Muscle layer of duodenum (tissue), 2 donors: ENCODE results near the gene KATNIP.

ENCODE experiments used
- H3K27ac ChIP-seq: one replicate; pipeline ENCODE4 v1.7.0; 2013; ENCODE audit warnings: mild to moderate bottlenecking, low read length
- H3K27me3 ChIP-seq: one replicate; pipeline ENCODE4 v1.7.0; 2013; ENCODE audit warnings: low read depth, mild to moderate bottlenecking, control low read depth, low read length
- H3K36me3 ChIP-seq, 2 donors: one replicate each; pipeline ENCODE4 v1.7.0; 2013; ENCODE audit warnings: low read length in 2 of 2, control low read depth in 1 of 2, mild to moderate bottlenecking in 1 of 2; ENCODE audit not compliant: insufficient read depth in 2 of 2, control insufficient read depth in 1 of 2
- H3K4me1 ChIP-seq, 2 donors: one replicate each; pipeline ENCODE4 v1.7.0; 2013; ENCODE audit warnings: low read length in 2 of 2, mild to moderate bottlenecking in 2 of 2, control low read depth in 1 of 2, moderate library complexity in 1 of 2; ENCODE audit not compliant: insufficient read depth in 2 of 2, control insufficient read depth in 1 of 2
- H3K4me3 ChIP-seq, 2 donors: one replicate each; pipeline ENCODE4 v1.7.0; 2013; ENCODE audit warnings: low read length in 2 of 2, low read depth in 1 of 2, mild to moderate bottlenecking in 1 of 2
- H3K9me3 ChIP-seq, 2 donors: one replicate each; pipeline ENCODE4 v1.7.0; 2013; ENCODE audit warnings: low read length in 2 of 2, control low read depth in 1 of 2, mild to moderate bottlenecking in 1 of 2; ENCODE audit not compliant: control insufficient read depth in 1 of 2
- donor health status: healthy.

KATNIP gene

DNA sequence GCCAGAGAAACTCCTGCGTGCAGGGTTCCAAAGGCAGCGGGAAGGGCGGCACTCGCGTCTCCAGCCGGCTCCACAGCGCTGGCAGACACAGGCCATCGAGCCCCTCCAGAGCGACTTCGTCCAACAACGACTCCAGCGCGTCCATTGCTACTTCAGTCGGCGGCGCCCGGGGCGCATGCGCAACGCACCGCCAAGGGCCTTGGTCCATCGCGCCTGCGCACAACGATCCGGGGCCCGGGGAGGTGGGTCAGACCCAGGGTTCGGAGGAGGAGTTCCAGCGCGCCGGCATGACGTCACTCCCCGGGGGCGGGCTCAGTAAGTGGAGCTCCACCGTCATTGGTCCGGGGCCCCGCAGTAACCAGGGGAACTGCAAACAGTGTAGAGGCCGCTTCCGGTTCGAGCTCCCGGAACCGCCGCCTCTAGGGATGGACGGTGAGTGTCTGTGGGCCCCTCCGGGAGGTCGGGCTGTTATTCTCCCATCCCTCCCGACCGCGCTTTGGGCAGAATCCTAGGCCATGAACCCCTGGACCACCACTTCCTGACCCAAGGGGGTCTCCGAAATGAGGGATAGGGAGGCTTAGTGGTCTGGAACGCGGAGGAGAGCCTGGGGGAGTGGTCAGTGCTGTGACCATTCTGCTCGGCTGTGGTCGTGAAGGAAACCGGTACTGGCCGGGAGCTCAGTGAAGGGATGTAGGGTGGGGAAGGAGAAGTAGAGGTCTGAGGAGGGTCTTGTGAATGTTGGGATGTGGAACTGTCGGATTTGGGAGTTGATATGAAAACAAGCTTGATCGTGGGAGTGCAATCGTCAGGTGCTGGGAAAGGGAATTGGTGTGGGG, at the start of gene KATNIP, which contains the start of gene GTF3C1:
TSS of gene KATNIP (plus strand) at position 399 of the 836 bp plus-strand sequence. CDS start at position 426, 27 bp downstream.
TSS of gene GTF3C1 (minus strand) at position 168 of the 836 bp plus-strand sequence. CDS start at position 145, 23 bp downstream.
- peak within 1 kb of the TSS; percentile 98 for H3K27ac ChIP-seq
- peaks cover 5% of the 10 kb centered on the region in 2 donors for H3K36me3 ChIP-seq
- H3K4me1 ChIP-seq: peaks cover 4 to 29% of the 10 kb centered on the region in 2 donors
- peak within 1 kb of the TSS; percentile 86 to 100 for H3K4me3 ChIP-seq
- H3K9me3 ChIP-seq: no peaks in the 10 kb centered on the region
- no peaks in the 10 kb centered on the region for H3K27me3 ChIP-seq

DNA sequence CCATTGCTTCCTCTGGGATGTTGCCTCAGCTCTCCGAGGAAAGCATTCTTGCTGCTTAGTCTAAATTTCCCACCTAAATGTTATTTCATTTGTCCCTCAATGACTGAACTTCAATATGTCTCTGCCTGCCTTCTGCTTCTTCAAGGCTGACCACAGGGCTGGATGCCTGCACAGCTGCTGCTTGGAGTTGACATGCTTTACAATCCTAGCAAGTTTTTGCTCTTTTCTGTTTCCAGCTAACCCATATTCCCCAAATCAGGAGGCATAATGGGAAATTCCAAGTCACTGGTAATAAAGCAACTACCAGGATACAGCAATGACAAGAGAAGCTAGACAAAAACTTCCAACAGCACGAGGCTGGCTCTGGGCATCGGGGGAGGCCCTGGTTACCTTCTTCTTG, 49.1 kb upstream of the KATNIP start:
- Histone ChIP-seq H3K36me3 (peaks cover 78 to 98% of the 10 kb centered on the region in 2 donors), H3K4me3 (no peak overlapping the region), H3K27ac (no peak overlapping the region), H3K4me1 (no peaks in the 10 kb centered on the region), H3K9me3 (no peaks in the 10 kb centered on the region), H3K27me3 (no peaks in the 10 kb centered on the region)

DNA sequence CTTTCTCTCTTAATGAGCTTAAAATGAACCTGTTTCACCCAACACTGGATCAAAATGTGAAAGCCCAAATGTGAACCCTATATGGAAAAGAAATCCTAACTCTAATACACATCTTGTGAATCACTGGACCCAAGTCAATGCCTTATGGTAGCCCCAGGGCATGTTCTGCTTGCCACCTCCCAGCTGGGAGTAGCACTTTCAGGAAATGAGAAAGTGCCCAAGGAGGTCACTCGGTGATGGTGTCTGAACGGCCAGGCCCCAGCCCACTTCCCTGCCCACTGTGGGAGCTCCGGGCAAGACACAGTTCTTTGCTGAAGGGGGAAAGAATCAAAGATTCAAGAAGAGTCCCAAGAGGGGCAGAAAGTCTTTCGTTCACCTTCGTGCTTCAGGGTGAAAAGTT, 46.3 kb upstream of the KATNIP start:
- no peaks in the 10 kb centered on the region for H3K27me3 ChIP-seq
- H3K9me3 ChIP-seq: no peaks in the 10 kb centered on the region
- H3K4me3 ChIP-seq: no peak overlapping the region
- no peaks in the 10 kb centered on the region for H3K4me1 ChIP-seq
- no peak overlapping the region for H3K27ac ChIP-seq
- H3K36me3 ChIP-seq: peaks cover 85 to 98% of the 10 kb centered on the region in 2 donors

DNA sequence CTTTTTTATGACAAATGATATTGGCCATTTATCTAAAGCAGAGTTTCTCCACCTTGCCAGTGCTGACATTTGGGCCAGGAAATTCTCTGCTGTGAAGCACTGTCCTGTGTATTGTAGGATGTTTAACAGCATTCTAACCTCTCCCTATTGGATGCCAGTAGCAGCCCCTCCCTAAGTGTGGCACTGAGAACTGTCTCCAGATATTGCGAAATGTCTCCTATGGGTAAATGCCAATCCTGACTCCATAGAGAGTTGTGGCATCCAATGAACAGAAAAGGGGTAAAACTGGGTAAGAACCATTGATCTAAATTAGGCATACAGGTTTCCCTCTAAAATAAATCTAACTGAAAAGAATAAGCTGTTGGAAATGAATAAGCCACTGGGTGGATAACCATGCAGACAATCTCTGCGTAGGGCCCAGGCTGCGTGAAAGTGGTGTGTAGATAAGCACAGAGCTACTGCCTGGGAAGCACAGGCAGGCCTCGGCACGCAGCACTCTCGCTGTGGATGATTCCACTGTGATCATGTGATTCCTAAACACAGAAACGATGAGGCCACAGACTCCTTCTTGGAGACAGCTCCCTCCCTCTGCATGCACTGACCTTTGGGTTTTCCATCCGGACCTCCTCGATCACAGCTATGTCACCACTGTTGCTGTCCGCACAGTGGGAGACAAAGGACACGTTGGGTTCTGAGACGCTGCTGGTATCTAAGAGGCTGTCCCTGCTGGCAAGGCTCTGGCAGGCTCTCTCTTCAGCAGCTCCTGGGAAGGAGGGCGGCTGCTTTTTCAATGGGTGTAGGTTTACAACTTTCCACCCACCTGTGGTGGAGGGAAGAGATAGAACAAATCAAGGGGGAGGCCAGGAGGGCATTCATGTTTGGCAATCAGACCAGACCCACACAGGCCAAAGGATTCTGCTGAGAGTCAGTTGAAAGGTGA, 44.4 kb upstream of the KATNIP start:
- Histone ChIP-seq H3K27ac (no peak overlapping the region), H3K4me1 (no peaks in the 10 kb centered on the region), H3K4me3 (no peak overlapping the region), H3K36me3 (peaks cover 80 to 93% of the 10 kb centered on the region in 2 donors), H3K27me3 (no peaks in the 10 kb centered on the region), H3K9me3 (no peaks in the 10 kb centered on the region)

DNA sequence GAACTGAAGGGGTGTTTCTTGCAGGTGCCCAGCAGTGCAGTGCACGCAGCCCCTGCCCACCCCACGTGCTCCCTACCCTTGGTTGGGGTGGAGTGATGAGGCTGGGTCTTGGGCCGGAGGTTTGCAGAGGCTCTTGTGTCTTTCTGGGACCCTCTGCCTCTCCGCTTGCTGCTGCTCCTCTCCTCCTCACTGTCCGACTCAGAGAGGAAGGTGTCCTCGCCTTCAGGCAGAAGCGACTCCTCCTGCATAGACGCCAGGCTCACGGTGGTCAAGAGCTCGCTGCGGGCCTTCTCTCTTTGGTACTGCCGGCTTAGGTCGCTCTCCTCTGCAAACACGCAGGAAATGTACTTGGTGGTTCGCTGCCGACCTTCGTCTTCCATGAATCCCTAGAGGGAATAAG, 43.2 kb upstream of the KATNIP start:
- no peak overlapping the region for H3K27ac ChIP-seq
- H3K36me3 ChIP-seq: peaks cover 80 to 93% of the 10 kb centered on the region in 2 donors
- no peaks in the 10 kb centered on the region for H3K4me1 ChIP-seq
- no peaks in the 10 kb centered on the region for H3K27me3 ChIP-seq
- no peak overlapping the region for H3K4me3 ChIP-seq
- no peaks in the 10 kb centered on the region for H3K9me3 ChIP-seq

DNA sequence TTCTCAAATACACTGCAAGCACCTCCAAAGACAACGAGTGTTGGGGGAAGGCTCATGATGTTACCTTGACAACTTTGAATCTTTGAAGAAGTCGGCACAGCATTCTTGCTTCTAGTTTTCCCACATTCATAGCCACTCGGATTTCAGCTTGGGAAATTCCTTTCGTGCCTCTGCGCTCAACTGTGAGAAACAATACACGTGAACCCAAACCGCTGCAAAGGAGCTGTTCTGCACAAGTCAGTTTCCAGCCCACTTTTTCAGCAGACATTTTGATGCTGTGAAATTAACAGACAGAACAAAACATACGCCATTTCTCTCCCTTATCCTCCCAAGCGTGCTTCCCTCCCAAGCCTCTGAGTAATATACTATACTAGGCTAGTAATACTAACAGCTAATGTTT, 41.5 kb upstream of the KATNIP start:
- Histone ChIP-seq H3K4me1 (no peaks in the 10 kb centered on the region), H3K27me3 (no peaks in the 10 kb centered on the region), H3K27ac (no peak overlapping the region), H3K9me3 (no peaks in the 10 kb centered on the region), H3K36me3 (peaks cover 68 to 87% of the 10 kb centered on the region in 2 donors), H3K4me3 (no peak overlapping the region)

DNA sequence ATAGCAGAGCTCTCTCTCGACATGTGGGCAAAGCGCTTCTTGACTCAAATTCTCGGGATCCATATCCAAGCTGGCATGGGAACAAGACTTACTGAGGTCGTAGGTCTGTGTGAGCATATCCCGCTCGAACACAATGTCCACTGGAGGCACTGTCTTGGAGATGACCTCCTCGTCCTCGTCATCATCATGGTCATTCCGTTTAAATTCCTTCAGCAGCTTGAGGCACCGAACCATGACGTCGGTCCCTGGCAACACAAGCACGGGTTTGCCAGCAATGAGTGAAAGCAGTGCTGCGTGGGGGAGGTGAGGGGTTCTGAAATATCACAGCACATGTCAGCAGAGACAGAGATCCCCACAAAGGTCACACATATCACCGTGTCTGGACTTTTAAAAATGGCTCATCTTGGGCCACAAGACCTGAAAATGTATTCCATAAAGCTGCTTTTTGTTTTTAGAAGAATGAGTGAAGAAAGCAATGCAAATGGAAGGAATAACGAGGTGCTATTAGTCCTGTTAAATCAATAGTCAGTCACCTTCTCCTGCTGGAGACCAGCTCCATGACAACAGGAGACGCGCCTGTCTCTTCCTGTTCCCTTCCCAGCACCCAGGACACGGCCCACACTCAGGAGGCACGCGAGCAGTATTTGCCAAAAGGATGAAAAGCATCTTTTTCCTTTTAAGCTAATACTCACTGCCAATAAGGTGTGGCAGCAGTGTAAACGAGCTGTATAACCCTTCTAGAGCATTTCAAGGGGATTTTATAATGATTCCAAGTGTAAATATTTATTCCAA, 38.1 kb upstream of the KATNIP start:
- Histone ChIP-seq H3K36me3 (peaks cover 44 to 58% of the 10 kb centered on the region in 2 donors), H3K4me1 (no peaks in the 10 kb centered on the region), H3K27ac (peak overlapping the region; percentile 41)

DNA sequence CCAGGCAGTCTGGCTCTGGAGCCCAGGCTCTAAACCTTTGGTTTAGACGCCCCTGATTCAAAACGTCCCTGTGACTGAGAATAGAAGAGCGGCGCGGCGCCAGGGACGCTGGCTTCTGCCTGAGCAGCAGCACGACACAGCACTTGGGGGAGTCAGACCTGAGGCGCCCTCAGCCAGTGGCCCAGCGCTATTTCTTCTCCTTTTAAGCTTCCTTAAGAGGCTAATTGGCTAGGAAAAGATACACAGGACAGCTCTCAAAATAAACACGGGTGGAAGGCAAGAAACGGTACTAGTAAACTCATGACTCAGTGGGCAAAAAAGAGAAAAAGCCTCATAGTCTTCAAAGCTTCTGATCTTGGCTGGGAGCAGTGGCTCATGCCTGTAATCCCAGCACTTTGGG, 35.1 kb upstream of the KATNIP start:
- Histone ChIP-seq H3K4me1 (no peaks in the 10 kb centered on the region), H3K27me3 (no peaks in the 10 kb centered on the region), H3K4me3 (no peak overlapping the region), H3K36me3 (peaks cover 43 to 49% of the 10 kb centered on the region in 2 donors), H3K27ac (no peak overlapping the region), H3K9me3 (no peaks in the 10 kb centered on the region)

More for the DNA sequence above, 38.1 kb upstream of the KATNIP start:
- Histone ChIP-seq H3K27me3 (no peaks in the 10 kb centered on the region), H3K9me3 (no peaks in the 10 kb centered on the region), H3K4me3 (no peak overlapping the region)

DNA sequence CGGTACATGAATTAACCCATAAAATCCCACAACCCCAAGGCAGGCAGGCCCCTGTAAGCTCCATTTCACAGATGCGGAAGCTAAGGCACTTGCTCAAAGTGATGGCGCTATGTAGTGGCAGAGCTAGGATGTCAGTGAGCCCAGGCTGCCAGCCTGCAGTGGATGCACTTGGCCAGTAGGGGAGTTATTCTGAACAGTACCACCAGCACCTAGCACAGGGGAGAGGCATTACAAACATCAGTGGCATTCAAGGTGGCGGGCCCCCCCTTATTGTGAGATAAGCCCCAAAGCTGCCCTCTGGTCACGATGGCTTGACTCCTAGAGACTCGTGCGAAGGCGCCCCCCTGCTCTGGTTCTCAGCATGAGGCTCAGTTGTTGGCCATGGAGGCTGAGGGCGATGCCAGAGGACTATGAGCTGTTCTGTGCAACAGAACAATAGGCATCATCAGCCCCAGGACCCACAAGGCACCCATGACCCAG, 34.0 kb upstream of the KATNIP start:
- Histone ChIP-seq H3K36me3 (peaks cover 38 to 42% of the 10 kb centered on the region in 2 donors), H3K4me3 (no peak overlapping the region), H3K27me3 (no peaks in the 10 kb centered on the region), H3K27ac (no peak overlapping the region), H3K9me3 (no peaks in the 10 kb centered on the region), H3K4me1 (peaks cover 3 to 4% of the 10 kb centered on the region in 2 donors)

DNA sequence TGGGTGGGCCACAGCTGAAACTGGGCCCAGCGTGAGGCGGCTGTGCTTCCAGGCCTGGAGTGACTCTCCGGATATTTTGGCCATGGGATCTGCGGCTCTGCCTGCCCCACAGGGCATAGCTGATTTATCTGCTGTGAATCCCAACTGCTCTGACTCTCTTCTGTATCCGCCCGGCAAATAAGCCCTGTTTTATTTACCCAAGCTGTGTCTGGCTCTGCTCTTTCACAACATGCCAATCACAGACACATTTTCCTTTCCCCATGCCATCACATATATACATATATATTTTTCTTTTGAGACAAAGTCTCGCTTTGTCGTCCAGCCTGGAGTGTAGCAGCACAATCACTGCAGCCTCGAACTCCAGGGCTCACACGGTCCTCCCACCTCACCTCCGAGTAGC, 33.6 kb upstream of the KATNIP start:
- Histone ChIP-seq H3K9me3 (no peaks in the 10 kb centered on the region), H3K4me3 (no peak overlapping the region), H3K4me1 (peaks cover 3 to 8% of the 10 kb centered on the region in 2 donors), H3K36me3 (peaks cover 34 to 38% of the 10 kb centered on the region in 2 donors), H3K27me3 (no peaks in the 10 kb centered on the region), H3K27ac (no peak overlapping the region)
